Stimulated activated naive CD8-positive, alpha-beta T cell treated with anti-CD3 and anti-CD28 coated beads, Interleukin-15, Interleukin-2, amounts not matched to agents 100 U/mL and 50 U/mL, for 24 hours (primary cell): ENCODE data around the gene SLC9A7.
A peak's percentile ranks its signal among the peaks of the same experiment; 100 is the strongest.

Source experiments
- ATAC-seq: fragments of 150-1000 bp; cut with Tn5 transposase; one replicate; pipeline ENCODE4 v1.10.0; 2021
- DNase-seq: peaks from one replicate; pipeline ENCODE4 v3.0.0; 2021

The SLC9A7 gene

GRCh38 chrX:46703980-46704379 lies 54.9 kb downstream of the SLC9A7 start:
- no peak for ATAC-seq

GRCh38 chrX:46698691-46699090 lies 60.2 kb downstream of the SLC9A7 start:
- ATAC-seq (no peak), DNase-seq (no peak)

More at GRCh38 chrX:46703980-46704379, 54.9 kb downstream of the SLC9A7 start:
- no peak for DNase-seq

GRCh38 chrX:46695491-46695890 lies 63.4 kb downstream of the SLC9A7 start:
- DNase-seq (no peak), ATAC-seq (no peak)

GRCh38 chrX:46694549-46694948 lies 64.4 kb downstream of the SLC9A7 start:
- ATAC-seq, result no peak

GRCh38 chrX:46693149-46693548 lies 65.8 kb downstream of the SLC9A7 start:
- no peak for ATAC-seq

More at GRCh38 chrX:46694549-46694948, 64.4 kb downstream of the SLC9A7 start:
- no peak for DNase-seq

GRCh38 chrX:46690818-46691217 lies 68.1 kb downstream of the SLC9A7 start:
- ATAC-seq (no peak), DNase-seq (no peak)

More at GRCh38 chrX:46693149-46693548, 65.8 kb downstream of the SLC9A7 start:
- no peak for DNase-seq

GRCh38 chrX:46687619-46688018 lies 71.3 kb downstream of the SLC9A7 start:
- ATAC-seq (no peak), DNase-seq (no peak)

GRCh38 chrX:46686003-46686645 lies 72.8 kb downstream of the SLC9A7 start:
- peak; percentile 49 for ATAC-seq
- DNase-seq, result peak; percentile 15

GRCh38 chrX:46683048-46683447 lies 75.9 kb downstream of the SLC9A7 start:
- ATAC-seq, result no peak
- no peak for DNase-seq

GRCh38 chrX:46681849-46682248 lies 77.1 kb downstream of the SLC9A7 start:
- no peak for DNase-seq
- no peak for ATAC-seq

- DNase-seq (no peak), ATAC-seq (no peak)
Observed at GRCh38 chrX:46678232-46678631, 80.7 kb downstream of the SLC9A7 start.

GRCh38 chrX:46676399-46677356 lies 82.2 kb downstream of the SLC9A7 start:
- ATAC-seq (no peak), DNase-seq (no peak)

GRCh38 chrX:46673620-46674359 lies 85.1 kb downstream of the SLC9A7 start:
- DNase-seq (no peak), ATAC-seq (no peak)

GRCh38 chrX:46670316-46670715 lies 88.6 kb downstream of the SLC9A7 start:
- DNase-seq, result no peak
- no peak for ATAC-seq

- ATAC-seq, result no peak
Observed at GRCh38 chrX:46666831-46667230, 92.1 kb downstream of the SLC9A7 start.

GRCh38 chrX:46665232-46666152 lies 93.4 kb downstream of the SLC9A7 start:
- DNase-seq (peak; percentile 4), ATAC-seq (peak; percentile 46)

More at GRCh38 chrX:46666831-46667230, 92.1 kb downstream of the SLC9A7 start:
- no peak for DNase-seq

GRCh38 chrX:46662188-46662958 lies 96.5 kb downstream of the SLC9A7 start:
- no peak for DNase-seq
- ATAC-seq, result no peak

GRCh38 chrX:46653482-46653881 lies 105.4 kb downstream of the SLC9A7 start:
- DNase-seq (no peak), ATAC-seq (no peak)

GRCh38 chrX:46649421-46650260 lies 109.3 kb downstream of the SLC9A7 start:
- ATAC-seq (no peak), DNase-seq (no peak)

GRCh38 chrX:46648660-46649059 lies 110.3 kb downstream of the SLC9A7 start:
- DNase-seq, result no peak
- no peak for ATAC-seq
